Activated naive CD8-positive, alpha-beta T cell treated with anti-CD3 and anti-CD28 coated beads, Interleukin-2, amount 10 ng/mL, durations not matched to agents 7 days and 5 days (primary cell): ENCODE data around the gene LANCL1. TPM values are rescaled to one million over a fixed set of nuclear protein-coding genes. Genes with fewer than 3 reads are reported as not detected.

Experiments used
- ATAC-seq: fragments of 150-1000 bp; cut with Tn5 transposase; one replicate; pipeline ENCODE4 v1.10.0; 2021; ENCODE audit warnings: low read depth, moderate library complexity
- POLR2A ChIA-PET: fragments of 350-600 bp; sonication (Branson Sonifier 250); formaldehyde crosslinking; loops from one replicate; lab custom pipeline; 2021; ENCODE audit warnings: antibody characterized with exemption; lab: Charles Lee
- DNase-seq: peaks from one replicate; pipeline ENCODE4 v3.0.0; 2021
- H3K27ac Mint-ChIP-seq: one replicate; pipeline ENCODE4 v1.8.0; 2022; ENCODE audit warnings: mild to moderate bottlenecking, mixed read lengths
- H3K27me3 Mint-ChIP-seq: one replicate; pipeline ENCODE4 v1.8.0; 2022; ENCODE audit warnings: mild to moderate bottlenecking, moderate library complexity, mixed read lengths
- H3K36me3 Mint-ChIP-seq: one replicate; pipeline ENCODE4 v1.8.0; 2021; ENCODE audit warnings: mild to moderate bottlenecking, mixed read lengths
- H3K4me1 Mint-ChIP-seq: one replicate; pipeline ENCODE4 v1.8.0; 2021; ENCODE audit warnings: mixed read lengths
- H3K4me3 Mint-ChIP-seq: one replicate; pipeline ENCODE4 v1.8.0; 2022; ENCODE audit warnings: mild to moderate bottlenecking, moderate library complexity, mixed read lengths
- H3K9me3 Mint-ChIP-seq: one replicate; pipeline ENCODE4 v1.8.0; 2021; ENCODE audit warnings: mixed read lengths
- total RNA-seq, 2 experiments: library from RNA; stranded (reverse); gene quantifications; one replicate each; pipeline ENCODE4 v1.2.3, GENCODE V29; 2021

Gene LANCL1
- total RNA-seq, 2 experiments from 2014 or later = 37.2 to 39.9 TPM

DNA sequence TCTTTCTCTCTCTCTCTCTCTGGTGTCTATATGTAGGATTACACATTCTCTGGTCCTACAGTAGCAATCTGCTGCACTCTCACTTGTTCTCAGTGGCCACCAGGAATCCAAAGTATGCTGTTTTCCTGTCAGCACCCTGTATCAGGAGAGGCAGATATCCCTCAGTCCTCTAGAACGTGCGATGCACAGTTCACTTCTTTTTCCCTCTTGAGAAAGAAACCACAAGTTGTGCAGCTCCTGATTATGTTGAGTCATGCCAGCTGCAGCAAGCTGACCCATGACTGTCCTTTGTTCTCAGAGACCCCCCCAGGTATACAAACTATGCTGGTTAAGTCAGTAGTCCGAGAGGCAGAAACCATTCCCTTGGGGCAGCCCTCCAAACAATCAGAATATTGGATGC, 54.6 kb downstream of the LANCL1 start:
- Mint-ChIP-seq H3K36me3 (peaks cover 3% of the 10 kb centered on the region), H3K4me3 (no peak overlapping the region), H3K9me3 (peaks cover 10% of the 10 kb centered on the region), H3K4me1 (no peaks in the 10 kb centered on the region), H3K27me3 (peaks cover 6% of the 10 kb centered on the region), H3K27ac (no peak overlapping the region)
- DNase-seq (no peak), ATAC-seq (no peak)
- POLR2A ChIA-PET = no interaction called here

DNA sequence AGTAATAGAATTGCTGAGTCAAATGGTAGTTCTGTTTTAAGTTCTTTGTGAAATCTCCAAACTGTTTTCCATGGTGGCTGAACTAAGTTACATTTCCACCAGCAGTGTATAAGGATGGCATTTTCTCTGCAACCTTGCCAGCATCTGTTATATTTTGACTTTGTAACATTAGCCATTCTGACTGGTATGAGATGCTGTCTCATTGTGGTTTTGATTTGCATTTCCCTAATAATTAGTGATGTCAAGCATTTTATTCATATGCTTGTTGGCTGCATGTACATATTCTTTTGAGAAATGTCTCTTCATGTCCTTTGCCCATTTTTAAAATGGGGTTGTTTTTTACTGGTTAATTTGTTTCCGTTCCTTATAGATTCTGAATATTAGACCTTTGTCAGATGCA, 63.9 kb downstream of the LANCL1 start:
- Mint-ChIP-seq H3K27ac (no peak overlapping the region), H3K27me3 (peaks cover 8% of the 10 kb centered on the region), H3K4me1 (no peaks in the 10 kb centered on the region), H3K4me3 (no peak overlapping the region), H3K9me3 (peaks cover 3% of the 10 kb centered on the region), H3K36me3 (peaks cover 1% of the 10 kb centered on the region)
- POLR2A ChIA-PET = no interaction called here
- no peak for DNase-seq
- ATAC-seq = no peak

- peaks cover 8% of the 10 kb centered on the region for H3K27me3 Mint-ChIP-seq
- no peaks in the 10 kb centered on the region for H3K4me1 Mint-ChIP-seq
- ATAC-seq (no peak), DNase-seq (no peak)
- peaks cover 3% of the 10 kb centered on the region for H3K9me3 Mint-ChIP-seq
- H3K27ac Mint-ChIP-seq = no peak overlapping the region
- peaks cover 1% of the 10 kb centered on the region for H3K36me3 Mint-ChIP-seq
- no peak overlapping the region for H3K4me3 Mint-ChIP-seq
- POLR2A ChIA-PET = no interaction called here
Observed at GRCh38 chr2:210410542-210410941, 66.0 kb downstream of the LANCL1 start.

DNA sequence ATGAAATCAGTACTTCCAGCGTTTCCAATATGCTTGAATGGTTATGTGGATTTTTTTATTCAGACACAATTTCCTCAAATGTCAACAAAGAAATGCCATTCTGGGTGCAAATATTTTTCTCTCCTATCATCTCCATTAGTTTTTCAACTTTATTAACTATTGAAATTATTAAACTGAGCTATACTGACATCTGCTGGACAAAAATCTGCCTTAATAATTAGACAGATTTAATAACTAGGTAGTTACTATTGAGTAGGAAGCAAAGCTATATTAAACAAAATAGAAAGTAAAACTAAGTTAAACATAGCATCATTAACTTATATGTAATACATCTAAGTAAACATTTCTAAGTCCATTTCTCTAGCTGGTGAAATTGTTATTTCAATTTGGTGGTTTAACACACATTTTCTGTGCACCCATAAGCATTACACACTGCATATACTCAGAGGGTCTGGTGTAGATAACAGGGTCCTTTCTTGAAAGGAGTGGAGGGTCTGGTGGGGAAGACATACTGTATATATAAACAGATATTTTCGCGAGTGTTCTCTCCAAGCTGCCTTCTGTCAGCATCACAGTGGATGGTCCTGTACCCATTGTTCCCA, 77.0 kb downstream of the LANCL1 start:
- ATAC-seq (no peak), DNase-seq (no peak)
- H3K36me3 Mint-ChIP-seq = no peaks in the 10 kb centered on the region
- no peak overlapping the region for H3K4me3 Mint-ChIP-seq
- peaks cover 4% of the 10 kb centered on the region for H3K27me3 Mint-ChIP-seq
- no peaks in the 10 kb centered on the region for H3K9me3 Mint-ChIP-seq
- H3K27ac Mint-ChIP-seq = no peak overlapping the region
- POLR2A ChIA-PET = no interaction called here
- no peaks in the 10 kb centered on the region for H3K4me1 Mint-ChIP-seq

GRCh38 chr2:210392469-210392881, 84.1 kb downstream of the LANCL1 start:
- Mint-ChIP-seq H3K4me1 (no peaks in the 10 kb centered on the region), H3K4me3 (no peak overlapping the region), H3K27me3 (no peaks in the 10 kb centered on the region), H3K27ac (no peak overlapping the region), H3K36me3 (no peaks in the 10 kb centered on the region), H3K9me3 (no peaks in the 10 kb centered on the region)
- ATAC-seq = no peak
- DNase-seq = no peak
- POLR2A ChIA-PET = no interaction called here

GRCh38 chr2:210389856-210390255, 86.7 kb downstream of the LANCL1 start:
- no peaks in the 10 kb centered on the region for H3K9me3 Mint-ChIP-seq
- ATAC-seq (no peak), DNase-seq (no peak)
- H3K36me3 Mint-ChIP-seq = no peaks in the 10 kb centered on the region
- POLR2A ChIA-PET = no interaction called here
- H3K4me1 Mint-ChIP-seq = no peaks in the 10 kb centered on the region
- H3K4me3 Mint-ChIP-seq = no peak overlapping the region
- H3K27ac Mint-ChIP-seq = no peak overlapping the region
- no peaks in the 10 kb centered on the region for H3K27me3 Mint-ChIP-seq

DNA sequence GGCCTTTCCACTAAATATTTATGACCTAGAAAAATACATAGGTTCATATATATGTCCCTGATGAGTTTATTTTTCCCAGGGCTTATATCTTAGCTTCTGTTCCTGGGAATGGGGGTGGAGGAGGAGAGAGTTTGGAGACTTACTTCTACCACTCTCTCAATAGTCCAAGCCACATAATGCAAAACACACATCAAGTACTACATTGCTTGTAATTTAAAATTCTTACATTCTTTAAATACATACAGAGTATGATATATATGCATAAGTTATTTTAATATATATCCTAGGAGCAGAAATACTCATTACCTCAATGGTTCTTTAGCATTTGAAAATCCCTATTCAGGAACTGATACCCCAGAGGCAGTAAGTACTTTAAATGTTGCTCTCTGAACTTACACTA, 88.4 kb downstream of the LANCL1 start:
- Mint-ChIP-seq H3K4me3 (no peak overlapping the region), H3K4me1 (no peaks in the 10 kb centered on the region), H3K27ac (no peak overlapping the region), H3K36me3 (no peaks in the 10 kb centered on the region), H3K9me3 (no peaks in the 10 kb centered on the region), H3K27me3 (peaks cover 4% of the 10 kb centered on the region)
- no peak for DNase-seq
- no peak for ATAC-seq
- POLR2A ChIA-PET = no interaction called here

DNA sequence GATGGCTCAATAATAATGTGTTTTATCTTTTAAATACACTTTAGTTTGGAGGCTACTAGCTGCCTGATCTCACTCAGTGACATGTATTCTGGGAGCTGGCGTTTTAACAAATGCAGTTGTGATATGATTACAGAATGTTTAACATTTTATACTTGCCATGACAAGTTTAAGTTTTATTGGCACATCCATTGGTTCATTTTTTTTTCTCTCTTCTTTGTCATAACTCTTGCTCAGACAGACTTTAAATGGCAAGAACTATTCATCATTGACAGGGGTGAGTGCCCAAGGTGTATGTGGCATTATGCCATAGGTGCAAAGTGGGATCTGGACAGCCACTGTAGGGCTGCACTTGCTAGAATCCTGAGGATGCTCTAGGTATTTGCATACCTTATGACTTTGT, 89.5 kb downstream of the LANCL1 start:
- no peak for DNase-seq
- no peaks in the 10 kb centered on the region for H3K36me3 Mint-ChIP-seq
- H3K4me1 Mint-ChIP-seq = no peaks in the 10 kb centered on the region
- H3K9me3 Mint-ChIP-seq = no peaks in the 10 kb centered on the region
- ATAC-seq = no peak
- H3K27me3 Mint-ChIP-seq = peaks cover 6% of the 10 kb centered on the region
- POLR2A ChIA-PET = no interaction called here
- no peak overlapping the region for H3K4me3 Mint-ChIP-seq
- H3K27ac Mint-ChIP-seq = no peak overlapping the region

Other genes with a start within 250 kb of the LANCL1 start
- gene MYL1, start 161.6 kb downstream of the LANCL1 start, total RNA-seq = not detected
- gene CPS1, start 79.8 kb upstream of the LANCL1 start, total RNA-seq = 1 to 10 TPM in 1 of 2 experiments, under 1 TPM in 1; 0.68 to 1.1 TPM